ENCODE measurements around the gene SMAP1.

The SMAP1 gene

DNA sequence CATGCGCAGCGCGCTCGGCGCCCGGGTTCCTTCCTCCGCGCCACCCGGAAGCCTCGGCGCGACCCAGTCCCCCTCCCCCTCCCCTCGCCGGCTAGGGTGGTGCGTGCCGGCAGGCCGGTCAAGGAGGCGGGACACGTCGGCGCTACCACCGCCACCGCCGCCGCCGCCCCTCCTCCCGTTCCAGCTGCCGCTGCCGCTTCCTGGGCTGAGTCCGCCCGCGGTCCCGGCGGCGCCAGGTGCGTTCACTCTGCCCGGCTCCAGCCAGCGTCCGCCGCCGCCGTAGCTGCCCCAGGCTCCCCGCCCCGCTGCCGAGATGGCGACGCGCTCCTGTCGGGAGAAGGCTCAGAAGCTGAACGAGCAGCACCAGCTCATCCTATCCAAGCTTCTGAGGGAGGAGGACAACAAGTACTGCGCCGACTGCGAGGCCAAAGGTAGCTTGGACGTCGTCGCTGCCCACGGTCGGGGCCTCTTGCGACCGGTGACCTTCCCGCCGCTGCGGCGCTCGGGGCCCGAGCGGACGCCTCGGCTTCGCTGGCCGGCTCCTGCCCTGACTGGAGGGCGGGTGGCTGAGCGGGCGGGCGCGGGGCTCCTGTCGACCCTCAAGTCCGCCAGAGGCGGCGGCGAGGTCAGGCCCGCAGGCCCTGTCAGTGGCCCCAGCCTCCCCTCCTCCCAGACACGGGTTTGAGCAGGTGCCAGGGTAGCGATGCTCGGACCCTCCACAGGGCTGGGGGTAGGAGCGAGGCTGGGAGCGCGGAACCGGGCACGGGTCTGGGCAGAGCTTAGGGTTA, at the start of gene SMAP1:
TSS of gene SMAP1 (plus strand) at position 173 of the 788 bp plus-strand sequence. CDS start at position 314, 141 bp downstream.
- WGBS (ENCODE audit: insufficient coverage, insufficient read length): no CpG with 5 or more reads among the region's 90 CpGs
- Histone ChIP-seq H3K27ac (ENCODE audit: low read length) (no peak within 1 kb of the TSS), H3K4me3 (ENCODE audit: low read length) (peak within 1 kb of the TSS; percentile 74), H3K9me3 (ENCODE audit: control insufficient read depth, insufficient read depth, low read length) (no peaks in the 10 kb centered on the region), H3K27me3 (ENCODE audit: control insufficient read depth, insufficient read depth, low read length) (no peaks in the 10 kb centered on the region), H3K36me3 (ENCODE audit: control insufficient read depth, insufficient read depth, low read length) (no peaks in the 10 kb centered on the region), H3K4me1 (ENCODE audit: control insufficient read depth, insufficient read depth, low read length) (no peaks in the 10 kb centered on the region)
- peak; percentile 80 for DNase-seq (ENCODE audit: low read depth, low spot score)

GRCh38 chr6:70620746-70621145, 46.9 kb upstream of the SMAP1 start:
- Histone ChIP-seq H3K27ac (ENCODE audit: low read length) (no peak overlapping the region), H3K36me3 (ENCODE audit: control insufficient read depth, insufficient read depth, low read length) (no peaks in the 10 kb centered on the region), H3K9me3 (ENCODE audit: control insufficient read depth, insufficient read depth, low read length) (no peaks in the 10 kb centered on the region), H3K4me3 (ENCODE audit: low read length) (no peak overlapping the region), H3K4me1 (ENCODE audit: control insufficient read depth, insufficient read depth, low read length) (no peaks in the 10 kb centered on the region), H3K27me3 (ENCODE audit: control insufficient read depth, insufficient read depth, low read length) (no peaks in the 10 kb centered on the region)
- no peak for DNase-seq (ENCODE audit: low read depth, low spot score)
- no CpG with 5 or more reads among the region's 1 CpG for WGBS (ENCODE audit: insufficient coverage, insufficient read length)

- WGBS (ENCODE audit: insufficient coverage, insufficient read length): no CpG with 5 or more reads among the region's 1 CpG
- no peak overlapping the region for H3K4me3 ChIP-seq (ENCODE audit: low read length)
- DNase-seq (ENCODE audit: low read depth, low spot score): no peak
- no peaks in the 10 kb centered on the region for H3K4me1 ChIP-seq (ENCODE audit: control insufficient read depth, insufficient read depth, low read length)
- H3K36me3 ChIP-seq (ENCODE audit: control insufficient read depth, insufficient read depth, low read length): no peaks in the 10 kb centered on the region
- no peak overlapping the region for H3K27ac ChIP-seq (ENCODE audit: low read length)
- no peaks in the 10 kb centered on the region for H3K9me3 ChIP-seq (ENCODE audit: control insufficient read depth, insufficient read depth, low read length)
- H3K27me3 ChIP-seq (ENCODE audit: control insufficient read depth, insufficient read depth, low read length): no peaks in the 10 kb centered on the region
Observed at GRCh38 chr6:70622461-70622860, 45.2 kb upstream of the SMAP1 start.

DNA sequence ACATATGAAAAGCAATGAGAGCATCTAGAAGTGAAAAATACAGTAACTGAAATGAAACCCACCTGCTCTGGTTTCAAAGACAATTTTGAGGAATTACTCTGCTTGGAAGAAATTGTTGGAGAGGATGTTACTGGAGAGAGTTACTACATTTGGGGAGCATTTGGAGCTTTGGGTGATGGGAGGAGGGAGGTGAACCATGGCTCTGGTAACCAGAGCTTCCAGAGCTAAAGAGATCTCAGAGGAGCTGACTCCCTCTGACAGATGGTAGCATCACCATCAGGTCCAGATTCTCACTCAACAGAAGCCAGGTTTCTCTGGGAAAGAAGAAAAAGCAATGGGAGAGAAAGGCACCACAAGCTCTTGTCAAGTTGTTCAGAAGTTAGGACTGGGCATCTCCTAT, 42.2 kb upstream of the SMAP1 start:
- no peaks in the 10 kb centered on the region for H3K4me1 ChIP-seq (ENCODE audit: control insufficient read depth, insufficient read depth, low read length)
- no peak overlapping the region for H3K27ac ChIP-seq (ENCODE audit: low read length)
- no peaks in the 10 kb centered on the region for H3K36me3 ChIP-seq (ENCODE audit: control insufficient read depth, insufficient read depth, low read length)
- H3K4me3 ChIP-seq (ENCODE audit: low read length): no peak overlapping the region
- no peaks in the 10 kb centered on the region for H3K27me3 ChIP-seq (ENCODE audit: control insufficient read depth, insufficient read depth, low read length)
- no peaks in the 10 kb centered on the region for H3K9me3 ChIP-seq (ENCODE audit: control insufficient read depth, insufficient read depth, low read length)
- no peak for DNase-seq (ENCODE audit: low read depth, low spot score)

DNA sequence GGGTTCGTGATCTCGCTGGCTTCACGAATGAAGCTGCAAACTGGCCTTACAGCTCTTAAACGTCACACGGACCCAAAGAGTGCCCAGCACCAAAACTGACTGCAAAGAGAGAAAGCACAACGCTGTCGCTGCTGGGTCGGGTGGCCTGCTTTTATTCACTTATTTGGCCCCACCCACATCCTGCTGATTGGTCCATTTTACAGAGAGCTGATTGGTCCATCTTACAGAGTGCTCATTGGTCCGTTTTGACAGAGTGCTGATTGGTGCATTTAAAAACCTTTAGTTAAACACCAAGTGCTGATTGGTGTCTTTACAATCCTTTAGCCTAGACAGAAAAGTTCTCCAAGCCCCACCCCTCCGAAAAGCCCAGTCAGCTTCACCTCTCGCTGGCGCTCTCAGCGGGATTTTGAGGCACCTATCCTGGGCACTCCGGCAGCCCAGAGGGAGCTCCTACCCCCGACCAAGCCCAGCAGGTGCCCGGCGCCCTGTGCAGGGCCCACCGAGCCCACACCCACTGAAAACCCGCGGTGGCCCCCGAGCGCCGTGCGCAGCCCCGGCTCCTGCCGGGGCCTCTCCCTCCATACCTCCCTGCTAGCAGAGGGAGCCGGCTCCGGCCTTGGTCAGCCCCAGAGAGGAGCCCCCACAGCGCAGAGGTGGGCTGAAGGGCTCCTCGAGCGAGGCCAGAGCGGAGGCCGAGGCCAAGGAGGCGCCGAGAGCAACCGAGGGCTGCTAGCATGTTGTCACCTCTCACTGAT, 40.0 kb upstream of the SMAP1 start:
- DNase-seq (ENCODE audit: low read depth, low spot score): no peak
- H3K27ac ChIP-seq (ENCODE audit: low read length): no peak overlapping the region
- no peaks in the 10 kb centered on the region for H3K36me3 ChIP-seq (ENCODE audit: control insufficient read depth, insufficient read depth, low read length)
- H3K9me3 ChIP-seq (ENCODE audit: control insufficient read depth, insufficient read depth, low read length): no peaks in the 10 kb centered on the region
- no peaks in the 10 kb centered on the region for H3K27me3 ChIP-seq (ENCODE audit: control insufficient read depth, insufficient read depth, low read length)
- no peak overlapping the region for H3K4me3 ChIP-seq (ENCODE audit: low read length)
- WGBS (ENCODE audit: insufficient coverage, insufficient read length): no CpG with 5 or more reads among the region's 36 CpGs
- H3K4me1 ChIP-seq (ENCODE audit: control insufficient read depth, insufficient read depth, low read length): no peaks in the 10 kb centered on the region

GRCh38 chr6:70629929-70630328, 37.8 kb upstream of the SMAP1 start:
- no peak for DNase-seq (ENCODE audit: low read depth, low spot score)
- Histone ChIP-seq H3K27me3 (ENCODE audit: control insufficient read depth, insufficient read depth, low read length) (no peaks in the 10 kb centered on the region), H3K4me1 (ENCODE audit: control insufficient read depth, insufficient read depth, low read length) (no peaks in the 10 kb centered on the region), H3K27ac (ENCODE audit: low read length) (no peak overlapping the region), H3K9me3 (ENCODE audit: control insufficient read depth, insufficient read depth, low read length) (no peaks in the 10 kb centered on the region), H3K36me3 (ENCODE audit: control insufficient read depth, insufficient read depth, low read length) (no peaks in the 10 kb centered on the region), H3K4me3 (ENCODE audit: low read length) (no peak overlapping the region)
- WGBS (ENCODE audit: insufficient coverage, insufficient read length): no CpG with 5 or more reads among the region's 1 CpG

- Histone ChIP-seq H3K27ac (ENCODE audit: low read length) (no peak overlapping the region), H3K9me3 (ENCODE audit: control insufficient read depth, insufficient read depth, low read length) (no peaks in the 10 kb centered on the region), H3K4me1 (ENCODE audit: control insufficient read depth, insufficient read depth, low read length) (no peaks in the 10 kb centered on the region), H3K4me3 (ENCODE audit: low read length) (no peak overlapping the region), H3K36me3 (ENCODE audit: control insufficient read depth, insufficient read depth, low read length) (no peaks in the 10 kb centered on the region), H3K27me3 (ENCODE audit: control insufficient read depth, insufficient read depth, low read length) (no peaks in the 10 kb centered on the region)
- no CpG with 5 or more reads among the region's 2 CpGs for WGBS (ENCODE audit: insufficient coverage, insufficient read length)
- no peak for DNase-seq (ENCODE audit: low read depth, low spot score)
Observed at GRCh38 chr6:70633870-70634269, 33.8 kb upstream of the SMAP1 start.

GRCh38 chr6:70636596-70636995, 31.1 kb upstream of the SMAP1 start:
- Histone ChIP-seq H3K27ac (ENCODE audit: low read length) (no peak overlapping the region), H3K4me1 (ENCODE audit: control insufficient read depth, insufficient read depth, low read length) (no peaks in the 10 kb centered on the region), H3K27me3 (ENCODE audit: control insufficient read depth, insufficient read depth, low read length) (no peaks in the 10 kb centered on the region), H3K4me3 (ENCODE audit: low read length) (no peak overlapping the region), H3K36me3 (ENCODE audit: control insufficient read depth, insufficient read depth, low read length) (no peaks in the 10 kb centered on the region; the same call in 1 of the 2 replicates), H3K9me3 (ENCODE audit: control insufficient read depth, insufficient read depth, low read length) (no peaks in the 10 kb centered on the region)
- WGBS (ENCODE audit: insufficient coverage, insufficient read length): no CpG with 5 or more reads among the region's 8 CpGs
- DNase-seq (ENCODE audit: low read depth, low spot score): no peak

GRCh38 chr6:70638468-70638867, 29.2 kb upstream of the SMAP1 start:
- no CpG with 5 or more reads among the region's 1 CpG for WGBS (ENCODE audit: insufficient coverage, insufficient read length)
- Histone ChIP-seq H3K36me3 (ENCODE audit: control insufficient read depth, insufficient read depth, low read length) (no peaks in the 10 kb centered on the region; the same call in 1 of the 2 replicates), H3K27me3 (ENCODE audit: control insufficient read depth, insufficient read depth, low read length) (no peaks in the 10 kb centered on the region), H3K4me1 (ENCODE audit: control insufficient read depth, insufficient read depth, low read length) (no peaks in the 10 kb centered on the region), H3K27ac (ENCODE audit: low read length) (no peak overlapping the region), H3K9me3 (ENCODE audit: control insufficient read depth, insufficient read depth, low read length) (no peaks in the 10 kb centered on the region), H3K4me3 (ENCODE audit: low read length) (no peak overlapping the region)
- DNase-seq (ENCODE audit: low read depth, low spot score): no peak

DNA sequence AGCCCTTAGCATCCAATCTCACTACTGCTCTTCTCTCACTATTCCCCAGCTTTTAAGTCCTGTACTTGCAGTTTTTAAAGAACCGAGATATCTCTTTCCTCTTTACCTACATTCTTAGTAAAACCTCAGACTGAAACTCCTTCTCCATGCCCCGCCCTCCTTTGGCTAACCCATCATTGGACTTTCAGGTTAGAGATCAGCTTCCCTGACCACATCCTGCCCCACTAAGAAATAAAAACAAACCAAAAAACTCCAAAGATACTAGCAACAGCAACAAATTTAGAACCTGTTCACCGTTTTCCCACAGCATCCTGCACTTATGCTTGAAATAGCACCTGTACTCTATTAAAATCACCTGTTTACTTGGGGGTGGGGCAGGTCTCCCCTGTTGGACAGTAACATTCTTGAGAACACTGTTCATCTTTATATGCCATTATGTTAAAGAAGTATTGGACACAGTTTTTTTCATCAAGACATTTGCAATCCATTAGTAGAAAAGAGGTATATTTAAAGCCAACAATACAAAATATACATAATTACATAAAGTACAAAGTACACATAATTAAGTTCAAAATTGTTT, 16.3 kb upstream of the SMAP1 start:
- Histone ChIP-seq H3K36me3 (ENCODE audit: control insufficient read depth, insufficient read depth, low read length) (no peaks in the 10 kb centered on the region), H3K27ac (ENCODE audit: low read length) (no peak overlapping the region), H3K27me3 (ENCODE audit: control insufficient read depth, insufficient read depth, low read length) (no peaks in the 10 kb centered on the region), H3K4me3 (ENCODE audit: low read length) (no peak overlapping the region), H3K4me1 (ENCODE audit: control insufficient read depth, insufficient read depth, low read length) (no peaks in the 10 kb centered on the region), H3K9me3 (ENCODE audit: control insufficient read depth, insufficient read depth, low read length) (no peaks in the 10 kb centered on the region)
- no peak for DNase-seq (ENCODE audit: low read depth, low spot score)
- no CpG with 5 or more reads among the region's 3 CpGs for WGBS (ENCODE audit: insufficient coverage, insufficient read length)
